Sigmoid colon (tissue), 4 donors: ENCODE data around the gene POLR2B.

Experiments
- CTCF ChIP-seq, 4 experiments: fragments of 450-650 bp in 3 of 4; fragments of 200-600 bp in 1 of 4; IDR thresholded peaks; one replicate each; pipeline ENCODE4 v1.5.1; 2016 to 2019; ENCODE audit warnings: antibody characterized with exemption in 4 of 4, mild to moderate bottlenecking in 3 of 4, moderate library complexity in 2 of 4
- EP300 ChIP-seq, 4 donors: sonication (generic); formaldehyde crosslinking; IDR thresholded peaks; one replicate each; pipeline ENCODE4 v1.6.1; 2017; ENCODE audit warnings: antibody characterized with exemption in 4 of 4
- POLR2A ChIP-seq, 2 donors: fragments of 450-650 bp; IDR thresholded peaks; one replicate each; pipeline ENCODE4 v1.6.1; 2016; ENCODE audit warnings: antibody characterized with exemption in 2 of 2, mild to moderate bottlenecking in 2 of 2, moderate library complexity in 2 of 2
- POLR2AphosphoS5 ChIP-seq, 4 donors: sonication (generic); formaldehyde crosslinking; IDR thresholded peaks; one replicate each; pipeline ENCODE4 v1.6.1; 2017; ENCODE audit warnings: antibody characterized with exemption in 4 of 4

DNA sequence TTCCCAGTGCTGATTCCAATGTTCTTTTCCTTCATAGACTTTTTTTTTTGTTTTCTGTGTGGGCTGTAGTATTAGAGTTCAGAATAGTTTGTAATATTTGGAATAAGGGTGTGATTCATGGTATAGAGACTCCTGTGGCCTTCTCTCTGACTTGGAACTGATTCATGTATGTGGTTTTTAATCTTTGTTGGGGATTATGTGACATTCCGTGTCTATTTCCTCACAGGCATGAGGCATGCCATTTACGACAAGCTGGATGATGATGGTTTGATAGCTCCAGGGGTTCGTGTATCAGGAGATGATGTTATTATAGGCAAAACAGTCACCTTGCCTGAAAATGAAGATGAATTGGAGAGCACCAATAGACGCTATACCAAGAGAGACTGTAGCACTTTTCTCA, 44.4 kb downstream of the POLR2B start:
- TF ChIP-seq CTCF (IDR thresholded peaks at IDR 0.05) (no peak), POLR2AphosphoS5 (IDR thresholded peaks at IDR 0.05) (no peak), POLR2A (IDR thresholded peaks at IDR 0.05) (no peak), EP300 (IDR thresholded peaks at IDR 0.05) (no peak)
